WTC11 (cell line): Measurements from ENCODE around the gene CAMK1. TPM values are rescaled to one million over a fixed set of nuclear protein-coding genes. Genes with fewer than 3 reads are reported as not detected.

ENCODE experiments used
- ATAC-seq: fragments of 200-7000 bp; cut with Tn5 transposase; 2 replicates; pipeline ENCODE4 v1.10.0; 2021; ENCODE audit warnings: mild to moderate bottlenecking, moderate library complexity
- CTCF ChIA-PET: fragments of 300-600 bp; sonication (Branson Sonifier 250); formaldehyde crosslinking; loops from one replicate; lab custom pipeline; 2021; ENCODE audit warnings: antibody characterized with exemption; lab: Charles Lee
- POLR2A ChIA-PET: fragments of 350-600 bp; sonication (Branson Sonifier 250); formaldehyde crosslinking; loops from one replicate; lab custom pipeline; 2021; ENCODE audit warnings: antibody characterized with exemption; lab: Charles Lee
- DNase-seq: peaks from one replicate; pipeline ENCODE4 v3.0.0; 2021; ENCODE audit warnings: low spot score
- H3K27ac Mint-ChIP-seq: 2 replicates; pipeline ENCODE4 v1.8.0; 2021; ENCODE audit warnings: mixed read lengths
- H3K27me3 Mint-ChIP-seq: 2 replicates; pipeline ENCODE4 v1.8.0; 2021; ENCODE audit warnings: low read depth, mild to moderate bottlenecking, moderate library complexity, mixed read lengths
- H3K36me3 Mint-ChIP-seq: 2 replicates; pipeline ENCODE4 v1.8.0; 2021; ENCODE audit warnings: mixed read lengths
- H3K4me1 Mint-ChIP-seq: 2 replicates; pipeline ENCODE4 v1.8.0; 2022; ENCODE audit warnings: mixed read lengths
- H3K4me3 Mint-ChIP-seq: 2 replicates; pipeline ENCODE4 v1.8.0; 2021; ENCODE audit warnings: mild to moderate bottlenecking, moderate library complexity, mixed read lengths
- H3K9me3 Mint-ChIP-seq: 2 replicates; pipeline ENCODE4 v1.8.0; 2021; ENCODE audit warnings: mixed read lengths
- EMX1 ChIP-seq: fragments of 250-450 bp; sonication (Bioruptor Pico); IDR thresholded peaks from 2 replicates; pipeline ENCODE4 v1.8.0; 2021; ENCODE audit warnings: mild to moderate bottlenecking
- FOXP1 ChIP-seq: sonication (generic); formaldehyde crosslinking; IDR thresholded peaks from 2 replicates; pipeline ENCODE4 v1.8.0; 2022; ENCODE audit warnings: missing genetic modification reagents, mild to moderate bottlenecking, moderate library complexity, borderline replicate concordance
- GABPB1 ChIP-seq: sonication (generic); formaldehyde crosslinking; IDR thresholded peaks from 2 replicates; pipeline ENCODE4 v1.8.1; 2023; ENCODE audit warnings: mild to moderate bottlenecking, missing genetic modification reagents
- GRHL2 ChIP-seq: fragments of 250-450 bp; sonication (Bioruptor Pico); IDR thresholded peaks from 2 replicates; pipeline ENCODE4 v1.8.0; 2022; ENCODE audit warnings: mild to moderate bottlenecking, moderate library complexity; ENCODE audit not compliant: insufficient replicate concordance, severe bottlenecking
- JUN ChIP-seq: sonication (generic); formaldehyde crosslinking; IDR thresholded peaks from 2 replicates; pipeline ENCODE4 v1.8.0; 2023; ENCODE audit warnings: mild to moderate bottlenecking, missing genetic modification reagents
- NFYB ChIP-seq: sonication (generic); formaldehyde crosslinking; conservative IDR thresholded peaks from 2 replicates; pipeline ENCODE4 v1.8.0; 2022; ENCODE audit warnings: low read depth, missing genetic modification reagents
- NR1H2 ChIP-seq: sonication (generic); formaldehyde crosslinking; IDR thresholded peaks from 2 replicates; pipeline ENCODE4 v1.9.0; 2021; ENCODE audit warnings: mild to moderate bottlenecking, moderate library complexity, missing genetic modification reagents
- RELA ChIP-seq: sonication (generic); formaldehyde crosslinking; IDR thresholded peaks from 2 replicates; pipeline ENCODE4 v1.8.1; 2022; ENCODE audit warnings: missing genetic modification reagents, mild to moderate bottlenecking, borderline replicate concordance
- RORB ChIP-seq: fragments of 250-450 bp; sonication (Bioruptor Pico); IDR thresholded peaks from 2 replicates; pipeline ENCODE4 v1.9.0; 2021; ENCODE audit warnings: mild to moderate bottlenecking
- SMAD3 ChIP-seq: sonication (generic); formaldehyde crosslinking; IDR thresholded peaks from 2 replicates; pipeline ENCODE4 v1.8.0; 2022; ENCODE audit warnings: missing genetic modification reagents, mild to moderate bottlenecking, borderline replicate concordance
- SP1 ChIP-seq: sonication (generic); formaldehyde crosslinking; conservative IDR thresholded peaks from 2 replicates; pipeline ENCODE4 v1.8.1; 2022; ENCODE audit warnings: missing genetic modification reagents
- TEAD1 ChIP-seq: sonication (generic); formaldehyde crosslinking; IDR thresholded peaks from 2 replicates; pipeline ENCODE4 v1.8.0; 2022; ENCODE audit warnings: mild to moderate bottlenecking, missing genetic modification reagents
- ZBTB21 ChIP-seq: sonication (generic); formaldehyde crosslinking; IDR thresholded peaks from 2 replicates; pipeline ENCODE4 v1.8.1; 2023; ENCODE audit warnings: mild to moderate bottlenecking, missing genetic modification reagents, borderline replicate concordance
- ZNF138 ChIP-seq: sonication (generic); formaldehyde crosslinking; conservative IDR thresholded peaks from 2 replicates; pipeline ENCODE4 v1.8.1; 2022; ENCODE audit warnings: mild to moderate bottlenecking, moderate library complexity, missing genetic modification reagents
- ZNF317 ChIP-seq: sonication (generic); formaldehyde crosslinking; IDR thresholded peaks from 2 replicates; pipeline ENCODE4 v1.8.1; 2023; ENCODE audit warnings: low read depth, mild to moderate bottlenecking, moderate library complexity, missing genetic modification reagents, borderline replicate concordance
- ZNF671 ChIP-seq: fragments of 250-450 bp; sonication (Bioruptor Pico); IDR thresholded peaks from 2 replicates; pipeline ENCODE4 v1.8.0; 2021; ENCODE audit warnings: mild to moderate bottlenecking
- total RNA-seq: library from RNA; stranded (reverse); gene quantifications from 3 replicates; pipeline ENCODE4 v1.2.3, GENCODE V29; 2021
- TF ChIP-seq, protein P1 (sequence below): sonication (generic); formaldehyde crosslinking; IDR thresholded peaks from 2 replicates; pipeline ENCODE4 v1.8.0; 2022; ENCODE audit warnings: mild to moderate bottlenecking, missing genetic modification reagents
- TF ChIP-seq, protein P2 (sequence below): fragments of 250-450 bp; sonication (Bioruptor Pico); IDR thresholded peaks from 2 replicates; pipeline ENCODE4 v2.1.2; 2022; ENCODE audit warnings: mild to moderate bottlenecking, moderate library complexity
- TF ChIP-seq, protein P3 (sequence below): sonication (generic); formaldehyde crosslinking; IDR thresholded peaks from 2 replicates; pipeline ENCODE4 v1.8.0; 2023; ENCODE audit warnings: mild to moderate bottlenecking, missing genetic modification reagents
- TF ChIP-seq, protein P4 (sequence below): sonication (generic); formaldehyde crosslinking; IDR thresholded peaks from 2 replicates; pipeline ENCODE4 v1.8.1; 2022; ENCODE audit warnings: missing genetic modification reagents, borderline replicate concordance

Gene CAMK1
- total RNA-seq, 1 experiment from 2014 or later = 3.1 TPM

DNA sequence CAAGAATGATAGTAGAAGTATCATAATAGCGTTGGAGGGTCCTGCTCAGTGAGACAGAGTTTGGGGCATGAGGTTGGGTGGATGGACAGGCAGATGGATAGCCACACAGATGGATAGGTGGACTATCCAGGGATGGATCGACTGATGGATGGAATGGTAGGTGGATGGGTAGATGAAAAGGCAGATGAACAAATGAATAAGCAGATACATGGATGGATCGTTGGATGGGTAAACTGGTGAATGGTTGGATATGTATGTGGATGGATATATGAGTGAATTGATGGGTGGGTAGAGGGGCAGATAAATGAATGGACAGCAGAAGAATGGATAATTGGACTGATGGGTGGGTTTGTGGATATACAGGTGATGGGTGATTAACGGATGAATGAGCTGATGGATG is 56.6 kb downstream of the CAMK1 start:
- peaks cover 35% of the 10 kb centered on the region for H3K27me3 Mint-ChIP-seq
- DNase-seq = no peak
- TF ChIP-seq EMX1 (CRISPR knock-in tag) (no peak), SP1 (no peak), GRHL2 (CRISPR knock-in tag) (no peak), NR1H2 (no peak), JUN (CRISPR knock-in tag) (no peak), RELA (CRISPR knock-in tag) (no peak), SMAD3 (CRISPR knock-in tag) (no peak), ZNF138 (CRISPR knock-in tag) (no peak), ZBTB21 (CRISPR knock-in tag) (no peak), ZNF671 (CRISPR knock-in tag) (no peak), RORB (CRISPR knock-in tag) (no peak), ZNF317 (CRISPR knock-in tag) (no peak), NFYB (CRISPR knock-in tag) (no peak)
- TF ChIP-seq, protein P1, sequence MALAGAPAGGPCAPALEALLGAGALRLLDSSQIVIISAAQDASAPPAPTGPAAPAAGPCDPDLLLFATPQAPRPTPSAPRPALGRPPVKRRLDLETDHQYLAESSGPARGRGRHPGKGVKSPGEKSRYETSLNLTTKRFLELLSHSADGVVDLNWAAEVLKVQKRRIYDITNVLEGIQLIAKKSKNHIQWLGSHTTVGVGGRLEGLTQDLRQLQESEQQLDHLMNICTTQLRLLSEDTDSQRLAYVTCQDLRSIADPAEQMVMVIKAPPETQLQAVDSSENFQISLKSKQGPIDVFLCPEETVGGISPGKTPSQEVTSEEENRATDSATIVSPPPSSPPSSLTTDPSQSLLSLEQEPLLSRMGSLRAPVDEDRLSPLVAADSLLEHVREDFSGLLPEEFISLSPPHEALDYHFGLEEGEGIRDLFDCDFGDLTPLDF (CRISPR knock-in tag) = no peak
- TF ChIP-seq, protein P2, sequence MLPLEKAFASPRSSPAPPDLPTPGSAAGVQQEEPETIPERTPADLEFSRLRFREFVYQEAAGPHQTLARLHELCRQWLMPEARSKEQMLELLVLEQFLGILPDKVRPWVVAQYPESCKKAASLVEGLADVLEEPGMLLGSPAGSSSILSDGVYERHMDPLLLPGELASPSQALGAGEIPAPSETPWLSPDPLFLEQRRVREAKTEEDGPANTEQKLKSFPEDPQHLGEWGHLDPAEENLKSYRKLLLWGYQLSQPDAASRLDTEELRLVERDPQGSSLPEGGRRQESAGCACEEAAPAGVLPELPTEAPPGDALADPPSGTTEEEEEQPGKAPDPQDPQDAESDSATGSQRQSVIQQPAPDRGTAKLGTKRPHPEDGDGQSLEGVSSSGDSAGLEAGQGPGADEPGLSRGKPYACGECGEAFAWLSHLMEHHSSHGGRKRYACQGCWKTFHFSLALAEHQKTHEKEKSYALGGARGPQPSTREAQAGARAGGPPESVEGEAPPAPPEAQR (CRISPR knock-in tag) = no peak
- H3K27ac Mint-ChIP-seq = no peak overlapping the region
- CTCF ChIA-PET = interaction anchor here (8.9 kb wide), 1 partner anchor 14 kb away, joined by 72 read pairs; no protein-coding TSS in a partner anchor
- no peak overlapping the region for H3K4me3 Mint-ChIP-seq
- POLR2A ChIA-PET = no interaction called here
- ATAC-seq = no peak
- no peaks in the 10 kb centered on the region for H3K9me3 Mint-ChIP-seq
- H3K4me1 Mint-ChIP-seq = peaks cover 5% of the 10 kb centered on the region; the same call in 1 of the 2 replicates
- no peaks in the 10 kb centered on the region for H3K36me3 Mint-ChIP-seq

DNA sequence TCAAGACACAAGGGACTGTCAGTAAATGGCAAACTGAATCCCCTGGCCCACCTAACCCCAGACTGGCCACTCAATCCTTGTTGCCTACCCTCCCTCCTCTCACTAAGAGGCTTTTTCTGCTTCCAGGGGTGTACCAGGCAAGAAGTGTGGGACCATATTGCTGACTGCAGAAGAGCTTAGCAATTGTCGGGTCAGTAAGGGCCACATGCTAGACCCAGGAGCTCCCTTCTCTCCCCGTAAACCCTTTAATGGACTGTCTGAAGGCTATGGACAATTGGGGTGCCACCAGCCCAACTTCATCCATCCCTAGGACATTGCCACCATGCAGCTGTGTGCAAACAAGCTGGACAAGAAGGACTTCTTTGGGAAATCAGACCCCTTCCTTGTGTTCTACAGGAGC is 57.3 kb downstream of the CAMK1 start:
- Mint-ChIP-seq H3K4me1 (peaks cover 5% of the 10 kb centered on the region; the same call in 1 of the 2 replicates), H3K4me3 (no peak overlapping the region), H3K27me3 (peaks cover 39% of the 10 kb centered on the region), H3K36me3 (no peaks in the 10 kb centered on the region), H3K27ac (no peak overlapping the region), H3K9me3 (no peaks in the 10 kb centered on the region)
- POLR2A ChIA-PET = no interaction called here
- DNase-seq (no peak), ATAC-seq (no peak)
- TF ChIP-seq, protein P3, sequence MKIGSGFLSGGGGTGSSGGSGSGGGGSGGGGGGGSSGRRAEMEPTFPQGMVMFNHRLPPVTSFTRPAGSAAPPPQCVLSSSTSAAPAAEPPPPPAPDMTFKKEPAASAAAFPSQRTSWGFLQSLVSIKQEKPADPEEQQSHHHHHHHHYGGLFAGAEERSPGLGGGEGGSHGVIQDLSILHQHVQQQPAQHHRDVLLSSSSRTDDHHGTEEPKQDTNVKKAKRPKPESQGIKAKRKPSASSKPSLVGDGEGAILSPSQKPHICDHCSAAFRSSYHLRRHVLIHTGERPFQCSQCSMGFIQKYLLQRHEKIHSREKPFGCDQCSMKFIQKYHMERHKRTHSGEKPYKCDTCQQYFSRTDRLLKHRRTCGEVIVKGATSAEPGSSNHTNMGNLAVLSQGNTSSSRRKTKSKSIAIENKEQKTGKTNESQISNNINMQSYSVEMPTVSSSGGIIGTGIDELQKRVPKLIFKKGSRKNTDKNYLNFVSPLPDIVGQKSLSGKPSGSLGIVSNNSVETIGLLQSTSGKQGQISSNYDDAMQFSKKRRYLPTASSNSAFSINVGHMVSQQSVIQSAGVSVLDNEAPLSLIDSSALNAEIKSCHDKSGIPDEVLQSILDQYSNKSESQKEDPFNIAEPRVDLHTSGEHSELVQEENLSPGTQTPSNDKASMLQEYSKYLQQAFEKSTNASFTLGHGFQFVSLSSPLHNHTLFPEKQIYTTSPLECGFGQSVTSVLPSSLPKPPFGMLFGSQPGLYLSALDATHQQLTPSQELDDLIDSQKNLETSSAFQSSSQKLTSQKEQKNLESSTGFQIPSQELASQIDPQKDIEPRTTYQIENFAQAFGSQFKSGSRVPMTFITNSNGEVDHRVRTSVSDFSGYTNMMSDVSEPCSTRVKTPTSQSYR (CRISPR knock-in tag) = no peak
- TF ChIP-seq, protein P4, sequence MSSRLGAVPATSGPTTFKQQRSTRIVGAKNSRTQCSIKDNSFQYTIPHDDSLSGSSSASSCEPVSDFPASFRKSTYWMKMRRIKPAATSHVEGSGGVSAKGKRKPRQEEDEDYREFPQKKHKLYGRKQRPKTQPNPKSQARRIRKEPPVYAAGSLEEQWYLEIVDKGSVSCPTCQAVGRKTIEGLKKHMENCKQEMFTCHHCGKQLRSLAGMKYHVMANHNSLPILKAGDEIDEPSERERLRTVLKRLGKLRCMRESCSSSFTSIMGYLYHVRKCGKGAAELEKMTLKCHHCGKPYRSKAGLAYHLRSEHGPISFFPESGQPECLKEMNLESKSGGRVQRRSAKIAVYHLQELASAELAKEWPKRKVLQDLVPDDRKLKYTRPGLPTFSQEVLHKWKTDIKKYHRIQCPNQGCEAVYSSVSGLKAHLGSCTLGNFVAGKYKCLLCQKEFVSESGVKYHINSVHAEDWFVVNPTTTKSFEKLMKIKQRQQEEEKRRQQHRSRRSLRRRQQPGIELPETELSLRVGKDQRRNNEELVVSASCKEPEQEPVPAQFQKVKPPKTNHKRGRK = no peak
- TF ChIP-seq GABPB1 (no peak), FOXP1 (CRISPR knock-in tag) (no peak), TEAD1 (no peak)
- CTCF ChIA-PET = interaction anchor here (0.6 to 8.9 kb wide), 4 partner anchors 15 to 212 kb away, joined by 3 to 72 read pairs (median 3); no protein-coding TSS in a partner anchor
